DMS 273 (cell line): ENCODE results near the gene KRT78.

ENCODE experiments used
- DNase-seq: peaks from one replicate; lab custom pipeline; 2025; ENCODE audit not compliant: unreplicated experiment; lab: John Stamatoyannopoulos, UW

Gene KRT78

GRCh38 chr12:52825961-52826360 is 22.8 kb downstream of the KRT78 start:
- no peak for DNase-seq

GRCh38 chr12:52824741-52825410 is 23.9 kb downstream of the KRT78 start:
- no peak for DNase-seq

GRCh38 chr12:52823761-52824450 is 24.9 kb downstream of the KRT78 start:
- no peak for DNase-seq

GRCh38 chr12:52822771-52823510 is 25.9 kb downstream of the KRT78 start:
- DNase-seq: no peak

DNA sequence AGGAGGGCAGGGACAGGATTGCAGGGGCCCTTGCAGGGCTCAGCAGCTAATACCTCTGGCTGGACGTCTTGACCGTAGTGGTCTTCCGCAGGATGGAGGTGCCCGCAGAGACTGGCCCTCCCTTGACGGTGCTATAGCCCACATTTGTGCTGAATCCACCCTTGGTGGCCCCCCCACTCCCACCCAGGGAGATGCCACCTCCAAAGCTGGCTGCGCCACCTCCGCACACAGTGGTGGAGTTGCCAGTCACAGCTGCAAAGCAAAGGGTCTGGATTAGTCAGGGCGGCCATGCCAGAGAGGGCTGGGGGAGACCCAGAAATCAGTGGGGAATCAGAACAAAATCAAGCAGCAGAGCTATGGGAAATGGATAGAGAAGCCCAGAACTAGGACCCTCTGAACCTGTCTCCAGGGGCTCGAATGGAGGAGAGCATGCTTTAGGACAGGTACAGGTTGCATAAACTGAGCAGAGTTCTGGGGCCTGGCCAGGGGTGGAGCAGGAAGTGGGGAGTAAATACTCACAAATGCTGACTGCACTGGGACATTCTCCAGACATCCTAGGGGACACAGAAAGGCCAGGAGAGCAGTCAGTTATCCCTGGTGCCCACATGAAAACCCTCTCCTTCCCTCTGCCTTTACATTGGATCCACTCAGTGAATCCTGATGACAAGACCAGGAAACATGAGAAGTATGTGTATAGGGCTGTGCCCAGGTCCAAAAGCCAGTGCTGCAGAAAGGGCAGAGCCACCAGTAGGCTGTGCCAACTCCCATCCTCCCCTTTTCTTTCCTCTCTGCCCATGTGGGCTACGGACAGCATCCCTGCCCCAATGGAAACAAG is 26.8 kb downstream of the KRT78 start:
- DNase-seq: no peak

GRCh38 chr12:52821071-52821730 is 27.6 kb downstream of the KRT78 start:
- DNase-seq: no peak

DNA sequence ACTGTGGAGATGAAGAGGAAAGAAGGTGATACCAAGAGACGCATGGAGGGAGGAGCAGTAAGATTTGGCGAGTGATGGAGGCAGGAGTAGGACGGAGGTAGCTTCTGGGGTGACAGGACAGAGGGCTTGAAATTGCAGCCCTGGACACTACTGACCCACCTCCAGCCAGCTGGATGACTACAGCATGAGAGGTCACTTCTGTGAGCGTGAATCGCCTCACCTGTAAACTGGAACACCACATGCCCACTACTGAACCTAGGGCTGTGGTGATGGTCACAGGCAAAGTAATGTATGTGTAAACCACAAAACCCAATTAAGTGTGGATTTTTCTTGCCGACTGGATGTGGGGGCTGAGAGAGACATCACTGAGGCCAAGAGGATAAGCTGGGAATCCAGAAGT is 28.3 kb downstream of the KRT78 start:
- DNase-seq: no peak

DNA sequence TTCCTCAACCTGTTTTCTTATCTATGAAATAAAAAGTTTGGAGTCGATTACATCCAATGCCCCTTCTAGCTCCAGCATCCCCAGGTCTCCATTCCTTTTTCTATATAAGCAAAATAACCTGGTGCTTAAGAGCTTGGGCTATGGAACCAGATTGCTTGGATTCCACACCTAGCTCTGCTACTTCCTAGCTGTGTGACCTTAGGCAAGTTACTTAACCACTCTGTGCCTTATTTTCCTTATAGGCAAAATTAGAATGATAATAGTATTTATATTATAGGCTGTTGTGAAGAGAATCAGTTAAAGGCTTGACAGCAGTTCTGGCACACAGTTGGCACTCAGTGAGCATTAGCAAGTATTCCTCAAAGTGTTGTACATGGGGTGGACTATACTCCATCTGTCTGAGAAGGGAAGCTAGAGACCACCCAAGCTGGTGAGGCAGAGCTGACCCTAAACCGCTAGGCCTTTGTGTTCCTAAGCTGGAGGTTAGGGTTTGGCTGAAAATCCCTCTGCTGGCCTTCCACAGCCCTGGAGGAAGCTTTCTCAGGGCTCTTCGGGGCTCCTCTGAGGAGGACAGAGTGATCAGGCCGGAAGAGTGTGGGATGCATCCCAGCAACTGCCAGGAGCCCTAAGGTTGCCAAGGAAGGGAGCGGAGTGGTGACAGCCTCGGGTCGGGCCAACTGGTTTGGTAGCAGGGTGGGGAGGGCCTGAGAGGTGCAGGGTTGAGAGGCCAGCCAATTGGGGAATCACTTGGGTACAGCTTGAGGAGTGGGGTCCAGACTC is 28.9 kb downstream of the KRT78 start:
- DNase-seq: no peak

DNA sequence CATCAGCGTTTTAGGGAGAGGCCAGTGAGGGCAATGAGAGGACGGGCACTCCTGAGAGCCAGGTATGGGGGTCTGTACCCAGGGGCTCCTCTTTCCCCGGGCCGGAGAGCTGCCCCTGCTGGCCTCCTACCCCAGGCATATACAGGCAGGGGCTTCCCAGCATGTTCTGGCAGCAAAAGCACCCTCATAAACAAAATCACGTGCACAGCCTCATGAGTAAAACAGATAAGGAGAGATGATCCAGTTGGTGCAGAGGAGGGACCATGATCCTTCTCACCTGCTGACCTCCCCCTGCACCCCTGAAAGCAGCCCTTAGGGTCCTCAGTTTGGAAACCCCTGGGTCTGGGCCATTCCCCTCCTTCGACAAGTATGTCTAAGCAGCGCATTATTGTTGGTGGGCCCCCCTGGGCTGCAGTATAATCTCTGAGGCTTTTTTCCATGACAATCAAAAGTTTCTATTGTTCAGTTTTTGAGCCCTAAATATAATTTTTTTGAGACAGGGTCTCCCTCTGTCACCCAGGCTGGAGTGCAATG is 29.8 kb downstream of the KRT78 start:
- no peak for DNase-seq

- no peak for DNase-seq
Measured at GRCh38 chr12:52818388-52818787, 30.4 kb downstream of the KRT78 start.

GRCh38 chr12:52817699-52818238 is 31.0 kb downstream of the KRT78 start:
- no peak for DNase-seq

GRCh38 chr12:52817003-52817698 is 31.6 kb downstream of the KRT78 start:
- DNase-seq: no peak

- DNase-seq: no peak
Measured at GRCh38 chr12:52815676-52816588, 32.9 kb downstream of the KRT78 start.

- no peak for DNase-seq
Measured at GRCh38 chr12:52815161-52815560, 33.6 kb downstream of the KRT78 start.

DNA sequence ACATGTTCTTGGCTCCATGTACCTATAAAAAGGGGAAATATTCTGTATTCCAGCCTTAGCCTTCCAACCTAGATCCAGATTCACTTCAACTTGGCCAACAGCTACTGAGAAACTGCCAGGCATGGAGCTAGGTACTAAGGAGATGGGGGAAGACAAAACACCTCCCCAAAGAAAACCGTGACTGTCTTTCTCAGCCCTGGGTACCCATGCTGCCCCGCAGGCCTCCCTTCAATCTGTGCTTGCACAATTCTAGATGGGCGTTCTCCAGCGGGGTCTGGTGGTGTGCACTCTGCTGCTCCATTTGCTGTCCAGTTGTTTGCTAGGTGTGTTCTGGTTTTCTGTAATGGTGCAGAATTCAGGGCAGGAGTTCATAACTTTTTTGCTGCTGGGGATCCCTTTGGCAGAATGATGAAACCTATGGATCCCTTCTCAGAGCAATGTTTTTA is 34.1 kb downstream of the KRT78 start:
- DNase-seq: no peak

GRCh38 chr12:52813885-52814709 is 34.7 kb downstream of the KRT78 start, which contains the start of gene KRT4:
Gene KRT4, minus strand, starts transcription at chr12:52814116. Its CDS starts 58 bp downstream, at chr12:52814058.
- no peak for DNase-seq
